ENCODE data around the gene NEMP1.

- TF ChIP-seq POLR2A (IDR thresholded peaks at IDR 0.05) (no peak), CTCF (IDR thresholded peaks at IDR 0.05) (no peak)
Observed at GRCh38 chr12:57046086-57046791, 32.4 kb downstream of the NEMP1 start.
